ENCODE results near the gene R3HDM2.

Gene R3HDM2

DNA sequence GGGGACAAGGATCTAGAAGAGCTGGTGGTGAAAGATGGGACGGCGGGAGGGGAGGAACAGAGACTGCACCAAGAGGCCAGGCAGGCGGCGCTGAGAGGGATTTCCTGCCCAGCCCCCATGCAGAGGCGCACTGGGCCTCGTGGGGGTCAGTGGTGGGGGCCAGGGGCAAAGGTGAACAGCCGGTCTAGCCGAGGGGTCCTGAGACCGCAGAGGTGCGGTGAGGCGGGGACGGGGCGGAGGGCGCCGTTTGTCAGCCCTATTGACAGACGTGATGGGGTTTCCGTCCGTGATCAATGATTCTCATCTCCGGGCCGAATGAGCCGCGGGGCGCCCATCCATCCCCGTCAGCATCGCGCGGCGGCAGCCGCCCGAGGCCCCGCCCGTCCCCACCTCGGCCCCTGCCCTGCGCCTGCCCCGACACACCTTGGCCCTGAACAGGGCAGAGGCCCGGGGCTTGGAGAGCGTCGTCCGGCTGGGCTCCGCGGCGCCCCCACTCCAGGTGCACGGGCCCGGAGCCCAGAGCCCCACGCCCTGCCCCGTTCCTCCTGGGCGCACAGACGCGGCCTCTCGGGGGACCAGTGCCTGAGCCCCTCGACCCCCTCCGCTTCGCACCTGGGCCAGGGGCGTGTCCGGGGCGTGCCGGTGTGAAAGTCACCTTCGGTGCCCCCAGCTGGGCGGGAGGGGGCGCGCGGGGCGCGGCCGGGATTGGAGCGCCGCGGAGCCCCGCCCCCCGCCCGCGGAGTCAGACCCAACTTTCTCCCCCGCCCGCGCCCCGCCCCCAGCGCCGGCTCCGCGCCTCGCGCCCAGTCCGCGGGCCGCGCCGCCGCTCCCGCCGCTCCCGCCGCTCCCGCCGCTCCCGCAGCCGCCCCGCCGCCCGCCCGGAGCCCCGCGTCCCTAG lies 214.6 kb downstream of the R3HDM2 start, which contains the start of gene NXPH4:
NXPH4 (plus strand) TSS at position 781 of the 898 bp plus-strand sequence. CDS start 176 bp downstream, outside the sequence.
- DNase-seq (ENCODE audit: low read depth): no peak

- DNase-seq (ENCODE audit: low read depth): no peak
Measured at GRCh38 chr12:57215668-57216013, 215.2 kb downstream of the R3HDM2 start.

DNA sequence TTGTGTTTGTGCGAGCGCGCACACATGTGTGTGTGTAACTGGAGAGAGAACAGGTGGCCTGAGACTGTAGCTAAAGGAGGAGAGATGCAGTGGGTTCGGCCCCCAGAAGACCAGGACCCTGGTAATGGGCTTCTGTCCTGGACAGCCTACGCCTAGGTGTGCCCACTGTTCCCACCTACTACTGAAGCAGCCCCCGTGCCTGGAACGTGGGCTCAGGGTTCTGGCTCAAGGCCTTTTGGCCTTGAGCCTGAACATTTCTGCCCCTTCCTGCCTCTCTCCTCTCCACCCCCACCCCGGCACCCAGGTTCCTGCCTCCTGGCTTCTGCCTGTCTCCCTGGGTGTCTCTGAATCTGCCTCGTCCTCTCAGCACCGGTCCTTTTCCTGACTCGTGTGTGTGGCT lies 215.8 kb downstream of the R3HDM2 start:
- DNase-seq (ENCODE audit: low read depth): no peak

- peak; percentile 41 for DNase-seq (ENCODE audit: low read depth)
Measured at GRCh38 chr12:57214398-57214781, 216.5 kb downstream of the R3HDM2 start.

GRCh38 chr12:57213763-57214397 lies 217.0 kb downstream of the R3HDM2 start:
- no peak for DNase-seq (ENCODE audit: low read depth)

DNA sequence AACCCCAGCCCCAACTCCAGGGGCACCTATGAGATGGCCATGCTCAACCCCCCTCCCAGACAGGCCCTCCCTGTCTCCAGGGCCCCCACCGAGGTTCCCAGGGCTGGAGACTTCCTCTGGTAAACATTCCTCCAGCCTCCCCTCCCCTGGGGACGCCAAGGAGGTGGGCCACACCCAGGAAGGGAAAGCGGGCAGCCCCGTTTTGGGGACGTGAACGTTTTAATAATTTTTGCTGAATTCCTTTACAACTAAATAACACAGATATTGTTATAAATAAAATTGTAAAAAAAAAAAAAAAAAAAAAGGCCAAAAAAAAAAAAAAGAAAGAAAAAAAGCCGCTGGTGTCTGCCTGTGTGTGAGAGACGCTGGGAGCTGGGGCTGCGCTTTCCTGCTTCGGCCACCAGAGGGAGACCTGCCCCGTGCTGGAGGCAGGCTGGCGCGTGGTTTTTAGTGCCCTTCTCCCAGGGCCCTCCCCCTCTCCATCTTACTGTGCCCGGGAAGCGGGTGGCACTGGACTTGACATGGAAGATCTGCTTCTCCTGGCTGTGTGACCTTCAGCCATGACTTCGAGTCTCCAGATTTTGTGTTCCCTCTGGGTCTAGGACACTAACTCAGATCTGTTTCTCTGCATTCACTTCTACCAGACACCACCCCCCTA lies 217.7 kb downstream of the R3HDM2 start:
- DNase-seq (ENCODE audit: low read depth): peak; percentile 70

DNA sequence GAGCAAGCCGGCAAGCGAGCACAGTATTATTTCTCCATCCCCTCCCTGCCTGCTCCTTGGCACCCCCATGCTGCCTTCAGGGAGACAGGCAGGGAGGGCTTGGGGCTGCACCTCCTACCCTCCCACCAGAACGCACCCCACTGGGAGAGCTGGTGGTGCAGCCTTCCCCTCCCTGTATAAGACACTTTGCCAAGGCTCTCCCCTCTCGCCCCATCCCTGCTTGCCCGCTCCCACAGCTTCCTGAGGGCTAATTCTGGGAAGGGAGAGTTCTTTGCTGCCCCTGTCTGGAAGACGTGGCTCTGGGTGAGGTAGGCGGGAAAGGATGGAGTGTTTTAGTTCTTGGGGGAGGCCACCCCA lies 218.2 kb downstream of the R3HDM2 start:
- DNase-seq (ENCODE audit: low read depth): no peak

- DNase-seq (ENCODE audit: low read depth): no peak
Measured at GRCh38 chr12:57211791-57212700, 218.8 kb downstream of the R3HDM2 start.

DNA sequence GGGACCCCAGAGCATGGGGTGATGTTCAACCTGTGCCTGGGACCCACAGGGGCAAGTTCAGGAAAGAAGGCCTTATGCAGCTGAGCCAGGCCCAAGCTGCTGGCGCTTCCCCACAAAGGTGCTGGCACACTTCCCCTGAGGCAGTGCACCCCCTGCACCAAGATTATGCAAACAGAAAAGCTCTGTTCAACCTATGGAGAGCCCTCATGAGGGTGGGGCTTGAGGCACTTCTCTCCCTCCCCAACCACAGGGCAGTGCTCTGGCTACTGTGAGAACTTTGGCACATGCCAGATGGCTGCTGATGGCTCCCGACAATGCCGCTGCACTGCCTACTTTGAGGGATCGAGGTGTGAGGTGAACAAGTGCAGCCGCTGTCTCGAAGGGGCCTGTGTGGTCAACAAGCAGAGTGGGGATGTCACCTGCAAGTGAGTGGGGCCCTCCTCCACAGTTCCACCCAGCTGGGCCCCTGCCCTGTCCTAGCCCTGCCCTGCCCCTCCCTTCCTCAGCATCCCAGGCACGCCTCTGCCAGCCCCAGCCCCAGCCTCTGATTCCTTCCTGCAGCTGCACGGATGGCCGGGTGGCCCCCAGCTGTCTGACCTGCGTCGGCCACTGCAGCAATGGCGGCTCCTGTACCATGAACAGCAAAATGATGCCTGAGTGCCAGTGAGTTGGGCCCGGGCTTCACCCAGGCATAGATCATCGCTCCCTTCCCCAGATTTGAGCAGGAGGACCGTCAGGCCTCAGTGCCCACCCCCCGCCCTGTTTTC lies 219.7 kb downstream of the R3HDM2 start:
- no peak for DNase-seq (ENCODE audit: low read depth)

GRCh38 chr12:57210461-57210860 lies 220.4 kb downstream of the R3HDM2 start:
- no peak for DNase-seq (ENCODE audit: low read depth)

DNA sequence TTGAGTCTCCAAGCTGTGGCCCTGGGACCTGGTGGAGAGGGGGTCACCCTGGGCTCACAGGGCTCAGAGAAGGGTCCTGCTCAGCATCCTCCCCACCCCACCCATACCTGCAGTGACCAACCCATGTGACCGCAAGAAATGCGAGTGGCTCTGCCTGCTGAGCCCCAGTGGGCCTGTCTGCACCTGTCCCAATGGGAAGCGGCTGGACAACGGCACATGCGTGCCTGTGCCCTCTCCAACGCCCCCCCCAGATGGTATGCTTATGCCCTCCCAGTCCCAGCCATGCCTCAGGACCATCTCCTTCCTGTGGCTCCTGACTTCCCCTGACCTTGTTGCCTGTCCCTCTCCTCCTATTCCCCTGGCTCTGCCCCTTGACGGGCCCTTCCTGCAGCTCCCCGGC lies 220.9 kb downstream of the R3HDM2 start:
- DNase-seq (ENCODE audit: low read depth): no peak

- no peak for DNase-seq (ENCODE audit: low read depth)
Measured at GRCh38 chr12:57208631-57209282, 222.1 kb downstream of the R3HDM2 start.

DNA sequence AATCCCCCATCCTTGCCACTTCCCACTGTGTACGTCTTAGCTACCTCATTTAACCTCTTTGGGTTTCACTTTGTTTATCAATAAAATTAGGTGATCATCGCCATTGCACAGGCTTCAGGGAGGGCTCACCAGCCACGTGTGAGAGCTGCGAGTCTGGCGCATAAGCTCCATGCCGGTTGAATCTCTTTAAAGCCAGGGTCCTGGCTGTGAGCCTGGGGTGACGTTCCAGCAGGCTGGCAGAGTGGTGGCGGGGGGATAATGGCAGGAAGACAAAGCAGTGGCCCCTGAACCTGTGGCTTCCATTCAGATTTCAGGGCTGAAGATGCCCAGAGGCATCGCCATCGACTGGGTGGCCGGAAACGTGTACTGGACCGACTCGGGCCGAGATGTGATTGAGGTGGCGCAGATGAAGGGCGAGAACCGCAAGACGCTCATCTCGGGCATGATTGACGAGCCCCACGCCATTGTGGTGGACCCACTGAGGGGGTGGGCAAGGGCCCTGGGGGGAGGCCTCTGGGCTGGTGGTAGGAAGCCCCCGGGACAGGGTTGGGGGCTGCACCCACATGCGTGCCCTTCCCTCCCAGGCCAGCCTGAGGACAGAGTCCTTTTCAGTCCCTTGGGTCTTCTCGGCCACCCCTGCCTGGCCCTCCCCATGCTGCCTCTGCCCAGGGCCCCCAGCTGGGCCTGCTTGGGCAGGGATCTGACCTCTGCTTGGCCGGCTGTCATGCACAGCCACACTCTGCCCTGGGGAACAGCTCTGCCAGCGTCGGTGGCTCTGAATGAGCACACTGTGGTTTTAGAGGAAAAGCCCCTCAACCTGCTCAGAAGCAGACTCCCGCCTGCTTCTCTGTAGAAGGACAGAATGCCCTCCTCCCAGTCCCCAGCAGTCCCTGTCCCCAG lies 222.9 kb downstream of the R3HDM2 start:
- DNase-seq (ENCODE audit: low read depth): no peak

- DNase-seq (ENCODE audit: low read depth): no peak
Measured at GRCh38 chr12:57205931-57206330, 224.9 kb downstream of the R3HDM2 start.

- DNase-seq (ENCODE audit: low read depth): no peak
Measured at GRCh38 chr12:57205186-57205585, 225.7 kb downstream of the R3HDM2 start.

GRCh38 chr12:57204454-57204853 lies 226.4 kb downstream of the R3HDM2 start:
- no peak for DNase-seq (ENCODE audit: low read depth)

DNA sequence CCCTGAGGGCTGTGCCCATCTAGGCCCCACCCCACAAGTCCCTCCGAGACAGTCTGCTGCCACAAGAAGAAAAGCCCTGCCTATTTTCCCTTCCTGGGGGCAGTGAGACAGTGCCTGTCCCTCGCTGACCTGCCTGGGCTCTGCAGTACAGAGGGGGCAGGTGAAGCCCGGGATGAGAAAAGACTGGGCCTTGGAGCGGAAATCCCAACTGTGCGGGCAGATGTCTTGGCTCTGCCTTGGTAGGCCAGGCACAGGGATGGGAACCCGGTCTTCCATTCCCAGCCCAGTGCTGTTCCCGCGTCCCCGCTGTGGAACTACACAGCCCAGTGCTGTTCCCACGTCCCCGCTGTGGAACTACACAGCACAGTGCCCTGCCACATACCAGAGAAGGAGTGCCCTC lies 227.1 kb downstream of the R3HDM2 start:
- no peak for DNase-seq (ENCODE audit: low read depth)

Data from stimulated activated CD8-positive, alpha-beta memory T cell treated with anti-CD3 and anti-CD28 coated beads, Interleukin-12 subunit alpha, Interleukin-12 subunit beta, amount 100 ng/mL, for 1 hour (primary cell).